ENCODE data around the gene CFTR. TPM values are rescaled to one million over a fixed set of nuclear protein-coding genes. Genes with fewer than 3 reads are reported as not detected.

CFTR gene
- polyA plus RNA-seq, 2 of the 4 experiments (the other 2 are of a cell fraction), result 0.13 to 0.31 TPM

- Histone ChIP-seq H3K27ac (no peak overlapping the region), H3K4me2 (no peak overlapping the region), H3K9me3 (no peaks in the 10 kb centered on the region), H3K4me3 (no peak overlapping the region), H3K4me1 (peaks cover 22% of the 10 kb centered on the region)
- TF ChIP-seq KDM1A (IDR thresholded peaks at IDR 0.05; ENCODE audit: low read depth), result no peak
- no peak for TF ChIP-seq HOXA7 (CRISPR knock-in tag; IDR thresholded peaks at IDR 0.05)
- no peak for TF ChIP-seq ESRRA (IDR thresholded peaks at IDR 0.05; ENCODE audit: borderline replicate concordance, low read length)
- no peak for TF ChIP-seq HOXB13 (CRISPR knock-in tag; IDR thresholded peaks at IDR 0.05; ENCODE audit: low read depth)
- TF ChIP-seq ELK1 (IDR thresholded peaks at IDR 0.05; ENCODE audit: low read depth, low read length), result no peak
- TF ChIP-seq HEYL (CRISPR knock-in tag; IDR thresholded peaks at IDR 0.05), result no peak
- no peak for TF ChIP-seq HDAC2 (IDR thresholded peaks at IDR 0.05)
- no peak for TF ChIP-seq KDM5A (IDR thresholded peaks at IDR 0.05)
- TF ChIP-seq MAX (IDR thresholded peaks at IDR 0.05), result no peak
- no peak for TF ChIP-seq POLR2A (IDR thresholded peaks at IDR 0.05; ENCODE audit: low read length)
- DNase-seq (ENCODE audit: low read depth in 1 of 2, low spot score in 1 of 2) (no peak), ATAC-seq (no peak), FAIRE-seq (no peak)
- ChIA-PET POLR2A (no interaction called here), CTCF (no interaction called here)
- WGBS (ENCODE audit: missing lambda C conversion rate), result 40% methylated on average over 2 of the region's 2 CpGs
Measured at GRCh38 chr7:117621075-117621618, 141.3 kb downstream of the CFTR start.

- Histone ChIP-seq H3K4me3 (no peak overlapping the region), H3K4me1 (peaks cover 6% of the 10 kb centered on the region; the same call in 1 of the 3 replicates), H3K27ac (no peak overlapping the region), H3K4me2 (no peak overlapping the region), H3K9me3 (no peaks in the 10 kb centered on the region)
- DNase-seq (ENCODE audit: low read depth in 1 of 2, low spot score in 1 of 2), result no peak
- 64% methylated on average over 4 of the region's 4 CpGs for WGBS (ENCODE audit: missing lambda C conversion rate)
- no peak for FAIRE-seq
- ChIA-PET CTCF (no interaction called here), POLR2A (no interaction called here)
- no peak for ATAC-seq
- TF ChIP-seq RCOR1 (IDR thresholded peaks at IDR 0.05; ENCODE audit: low read depth, low read length), result no peak
Measured at GRCh38 chr7:117623606-117624005, 143.8 kb downstream of the CFTR start.

GRCh38 chr7:117630501-117630900 lies 150.7 kb downstream of the CFTR start:
- CTCF ChIA-PET, result no interaction called here

More at GRCh38 chr7:117630501-117630900, 150.7 kb downstream of the CFTR start:
- Histone ChIP-seq H3K9me3 (no peaks in the 10 kb centered on the region), H3K27ac (peak overlapping the region in 1 of 2 experiments; percentile 62; a peak in 3 of 6 replicates), H3K4me3 (no peak overlapping the region), H3K4me1 (no peaks in the 10 kb centered on the region), H3K4me2 (no peak overlapping the region)
- ATAC-seq (no peak), DNase-seq (ENCODE audit: low read depth in 1 of 2, low spot score in 1 of 2) (no peak), FAIRE-seq (no peak)
- TF ChIP-seq ELK1 (IDR thresholded peaks at IDR 0.05; ENCODE audit: low read depth, low read length) (no peak), ATOH8 (CRISPR knock-in tag; IDR thresholded peaks at IDR 0.05; ENCODE audit: low read depth) (no peak), RNF2 (IDR thresholded peaks at IDR 0.05; ENCODE audit: borderline replicate concordance, low read depth) (no peak), CHD4 (IDR thresholded peaks at IDR 0.05; ENCODE audit: borderline replicate concordance) (no peak), JUN (IDR thresholded peaks at IDR 0.05) (no peak), HOXA7 (CRISPR knock-in tag; IDR thresholded peaks at IDR 0.05) (no peak), HMGXB4 (CRISPR knock-in tag; IDR thresholded peaks at IDR 0.05; ENCODE audit: borderline replicate concordance) (no peak), CTCF (IDR thresholded peaks at IDR 0.05) (no peak), REST (IDR thresholded peaks at IDR 0.05) (no peak)
- POLR2A ChIA-PET, result no interaction called here
- 54% methylated on average over 4 of the region's 4 CpGs for WGBS (ENCODE audit: missing lambda C conversion rate)
